ENCODE data around the gene RNF141. TPM values are rescaled to one million over a fixed set of nuclear protein-coding genes. Genes with fewer than 3 reads are reported as not detected.
A peak's percentile ranks its signal among the peaks of the same experiment; 100 is the strongest.

Gene RNF141
- total RNA-seq, 2 experiments from 2014 or later, result 19.4 to 20.8 TPM

DNA sequence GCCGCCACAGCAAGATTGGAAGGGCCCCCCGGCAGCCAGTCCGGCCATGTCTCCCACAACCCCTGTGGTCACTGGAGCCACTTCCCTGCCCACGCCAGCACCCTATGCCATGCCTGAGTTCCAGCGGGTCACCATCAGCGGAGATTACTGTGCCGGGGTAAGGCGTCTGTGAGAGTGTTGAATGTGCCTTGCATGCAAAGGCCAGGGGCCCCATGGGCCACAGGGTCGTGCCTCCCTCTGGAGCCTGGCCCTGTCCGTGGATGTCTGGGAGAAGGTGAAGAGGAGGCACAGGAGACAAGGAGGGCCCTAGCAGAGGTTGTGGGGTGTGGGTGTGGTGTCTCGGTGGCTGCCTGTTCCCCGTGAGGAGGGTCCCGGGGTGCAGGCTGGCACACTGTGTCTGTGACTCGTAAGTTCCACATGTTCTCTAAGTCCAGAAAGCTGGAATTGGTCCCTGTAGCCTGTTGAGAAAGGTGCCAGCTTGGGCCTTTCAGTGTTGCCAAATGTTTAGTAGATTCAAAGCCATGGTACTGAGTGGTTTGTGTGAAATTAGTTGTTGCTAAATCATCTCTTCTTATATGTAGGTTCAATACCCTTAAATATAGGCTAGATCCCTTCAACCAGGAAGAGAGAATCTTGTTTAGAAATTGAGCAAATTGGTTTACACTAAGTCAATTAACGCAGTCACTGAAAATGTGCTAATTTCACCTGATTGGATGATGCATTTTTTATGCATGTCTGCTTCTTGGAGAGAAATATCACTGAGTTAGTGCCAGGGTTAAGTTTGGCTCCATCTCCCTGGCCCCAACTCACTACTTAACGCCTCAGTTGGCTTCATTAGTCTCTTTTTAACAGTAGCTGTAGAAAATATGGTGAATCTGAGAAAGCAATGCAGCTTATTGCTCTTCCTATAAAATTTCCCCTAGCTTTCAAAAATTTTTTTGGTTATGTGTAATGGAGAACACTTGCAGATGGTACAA, 62.1 kb downstream of the RNF141 start:
- peaks cover 13% of the 10 kb centered on the region for H3K4me1 Mint-ChIP-seq (ENCODE audit: low read depth)
- no peaks in the 10 kb centered on the region for H3K27me3 Mint-ChIP-seq
- H3K27ac Mint-ChIP-seq, result no peak overlapping the region
- H3K36me3 Mint-ChIP-seq (ENCODE audit: low read depth), result peaks cover 20% of the 10 kb centered on the region
- ATAC-seq (no peak), DNase-seq (no peak)
- intact Hi-C loops (cut with micrococcal nuclease), result no loop called here
- H3K9me3 Mint-ChIP-seq, result no peaks in the 10 kb centered on the region
- H3K4me3 Mint-ChIP-seq, result no peak overlapping the region
- POLR2A ChIA-PET, result interaction anchor here (0.9 kb wide), 1 partner anchor 14 kb away, joined by 3 read pairs; no protein-coding TSS in a partner anchor
- CTCF ChIA-PET, result interaction anchor here (1.2 to 1.7 kb wide), 4 partner anchors 27 to 175 kb away, joined by 3 to 6 read pairs (median 4); partner anchors contain the start of gene RNF141
- TF ChIP-seq, protein P1, sequence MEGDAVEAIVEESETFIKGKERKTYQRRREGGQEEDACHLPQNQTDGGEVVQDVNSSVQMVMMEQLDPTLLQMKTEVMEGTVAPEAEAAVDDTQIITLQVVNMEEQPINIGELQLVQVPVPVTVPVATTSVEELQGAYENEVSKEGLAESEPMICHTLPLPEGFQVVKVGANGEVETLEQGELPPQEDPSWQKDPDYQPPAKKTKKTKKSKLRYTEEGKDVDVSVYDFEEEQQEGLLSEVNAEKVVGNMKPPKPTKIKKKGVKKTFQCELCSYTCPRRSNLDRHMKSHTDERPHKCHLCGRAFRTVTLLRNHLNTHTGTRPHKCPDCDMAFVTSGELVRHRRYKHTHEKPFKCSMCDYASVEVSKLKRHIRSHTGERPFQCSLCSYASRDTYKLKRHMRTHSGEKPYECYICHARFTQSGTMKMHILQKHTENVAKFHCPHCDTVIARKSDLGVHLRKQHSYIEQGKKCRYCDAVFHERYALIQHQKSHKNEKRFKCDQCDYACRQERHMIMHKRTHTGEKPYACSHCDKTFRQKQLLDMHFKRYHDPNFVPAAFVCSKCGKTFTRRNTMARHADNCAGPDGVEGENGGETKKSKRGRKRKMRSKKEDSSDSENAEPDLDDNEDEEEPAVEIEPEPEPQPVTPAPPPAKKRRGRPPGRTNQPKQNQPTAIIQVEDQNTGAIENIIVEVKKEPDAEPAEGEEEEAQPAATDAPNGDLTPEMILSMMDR (IDR thresholded peaks at IDR 0.05), result no peak

DNA sequence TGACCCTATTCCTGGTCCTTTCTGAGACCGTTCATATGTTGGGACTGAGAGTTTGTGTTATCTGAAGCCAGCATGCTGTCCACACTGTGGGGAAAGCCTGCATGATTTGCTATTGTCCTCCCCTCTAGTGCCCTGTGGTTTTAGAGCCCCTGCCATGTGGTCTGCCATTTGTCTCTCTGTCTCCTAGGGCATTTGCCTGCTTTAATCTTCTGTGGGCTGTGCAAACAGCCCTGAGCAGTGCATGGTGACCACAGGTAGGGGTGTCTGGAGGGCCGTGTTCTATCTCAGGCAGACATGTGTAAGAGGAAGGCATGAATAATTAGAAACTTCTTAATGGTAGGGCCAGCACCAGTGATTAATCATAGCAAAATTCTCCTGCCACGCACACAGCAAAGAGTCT, 62.9 kb downstream of the RNF141 start:
- peaks cover 15% of the 10 kb centered on the region for H3K4me1 Mint-ChIP-seq (ENCODE audit: low read depth)
- ChIA-PET POLR2A (no interaction called here), CTCF (interaction anchor here (1.2 kb wide), 1 partner anchor 50 kb away, joined by 3 read pairs; no protein-coding TSS in a partner anchor)
- peak; percentile 51 for ATAC-seq
- no peaks in the 10 kb centered on the region for H3K27me3 Mint-ChIP-seq
- peaks cover 20% of the 10 kb centered on the region for H3K36me3 Mint-ChIP-seq (ENCODE audit: low read depth)
- no peak overlapping the region for H3K4me3 Mint-ChIP-seq
- H3K9me3 Mint-ChIP-seq, result no peaks in the 10 kb centered on the region
- intact Hi-C loops (cut with micrococcal nuclease), result no loop called here
- no peak overlapping the region for H3K27ac Mint-ChIP-seq
- TF ChIP-seq, protein P1 (IDR thresholded peaks at IDR 0.05), result no peak
- DNase-seq, result no peak

DNA sequence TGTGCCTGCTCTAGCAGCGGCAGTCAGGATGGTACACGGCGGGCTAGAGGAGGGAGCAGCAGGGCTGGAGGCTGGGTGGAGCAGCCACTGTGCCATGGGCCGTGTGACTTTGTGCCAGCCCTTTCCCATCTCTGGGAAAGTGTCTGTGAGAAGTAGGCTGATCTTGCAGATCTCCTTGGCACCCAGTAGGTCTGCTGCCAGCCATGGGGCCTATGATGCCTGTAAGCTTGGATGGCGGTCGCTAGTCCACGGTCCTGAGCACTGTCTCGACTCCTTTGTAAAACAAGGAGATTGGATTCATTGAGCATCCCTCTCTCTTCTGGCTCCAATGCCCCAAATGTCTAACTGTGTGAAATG, 63.3 kb downstream of the RNF141 start:
- POLR2A ChIA-PET, result no interaction called here
- CTCF ChIA-PET, result interaction anchor here (1.2 kb wide), 2 partner anchors 50 to 111 kb away, joined by 3 read pairs; no protein-coding TSS in a partner anchor
- peaks cover 20% of the 10 kb centered on the region for H3K36me3 Mint-ChIP-seq (ENCODE audit: low read depth)

DNA sequence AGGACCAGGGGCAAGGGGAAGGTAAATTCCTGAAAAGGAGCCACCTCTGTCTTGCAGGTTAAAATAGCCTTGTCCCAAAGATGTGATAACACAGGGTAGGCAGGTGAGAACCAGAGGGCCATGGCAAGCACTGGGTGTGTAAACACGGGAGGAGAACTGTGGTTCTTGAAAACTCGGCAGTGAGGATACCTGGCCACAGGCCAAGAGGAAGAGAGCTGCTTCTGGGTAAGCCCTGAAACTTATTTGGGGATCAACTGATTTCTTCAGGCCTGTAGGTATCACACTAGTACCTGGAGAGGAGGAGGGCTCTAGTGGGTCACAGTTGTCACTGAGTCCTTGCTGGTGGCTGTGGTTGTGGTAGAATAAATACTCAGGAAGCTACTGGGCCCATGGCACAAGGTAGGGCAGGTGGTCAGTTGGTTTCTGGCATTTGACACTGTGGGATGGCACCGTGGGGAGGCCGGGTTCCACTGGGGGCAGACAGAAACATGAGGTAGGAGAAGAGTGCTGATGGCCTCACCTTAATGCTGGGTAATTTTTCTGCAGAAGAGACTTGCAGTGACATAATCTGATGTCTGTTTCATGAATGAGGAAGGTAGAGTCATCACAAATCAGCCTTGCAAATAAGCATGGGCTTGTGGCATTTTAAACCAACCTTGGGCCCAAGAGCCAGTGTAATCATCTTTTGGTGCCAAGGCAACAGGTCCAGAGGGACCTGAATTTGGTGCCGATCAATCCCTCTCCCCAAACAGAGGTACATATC, 63.9 kb downstream of the RNF141 start:
- H3K27ac Mint-ChIP-seq, result no peak overlapping the region
- ChIA-PET CTCF (interaction anchor here (1.0 to 1.4 kb wide), 3 partner anchors 10 to 111 kb away, joined by 3 read pairs; no protein-coding TSS in a partner anchor), POLR2A (interaction anchor here (1.2 kb wide), 1 partner anchor 22 kb away, joined by 3 read pairs; no protein-coding TSS in a partner anchor)
- peaks cover 15% of the 10 kb centered on the region for H3K4me1 Mint-ChIP-seq (ENCODE audit: low read depth)
- no peaks in the 10 kb centered on the region for H3K27me3 Mint-ChIP-seq
- DNase-seq (no peak), ATAC-seq (no peak)
- no peak overlapping the region for H3K4me3 Mint-ChIP-seq
- H3K9me3 Mint-ChIP-seq, result no peaks in the 10 kb centered on the region
- intact Hi-C loops (cut with micrococcal nuclease), result no loop called here
- peaks cover 18% of the 10 kb centered on the region for H3K36me3 Mint-ChIP-seq (ENCODE audit: low read depth)
- TF ChIP-seq, protein P1 (IDR thresholded peaks at IDR 0.05), result no peak

More for the DNA sequence above, 63.3 kb downstream of the RNF141 start:
- no peaks in the 10 kb centered on the region for H3K27me3 Mint-ChIP-seq
- H3K4me1 Mint-ChIP-seq (ENCODE audit: low read depth), result peaks cover 15% of the 10 kb centered on the region
- intact Hi-C loops (cut with micrococcal nuclease), result no loop called here
- TF ChIP-seq, protein P1 (IDR thresholded peaks at IDR 0.05), result no peak
- ATAC-seq, result no peak
- DNase-seq, result no peak
- no peak overlapping the region for H3K4me3 Mint-ChIP-seq
- no peaks in the 10 kb centered on the region for H3K9me3 Mint-ChIP-seq
- H3K27ac Mint-ChIP-seq, result no peak overlapping the region
